Effector memory CD8-positive, alpha-beta T cell (primary cell): ENCODE measurements around the gene RHOBTB3.

Source experiments
- ATAC-seq: fragments of 150-1000 bp; cut with Tn5 transposase; replicated peaks from 2 replicates; pipeline ENCODE4 v1.10.0; 2021; ENCODE audit warnings: mild to moderate bottlenecking, moderate library complexity
- DNase-seq, 3 experiments: peaks; one replicate each; pipeline ENCODE4 v3.0.0; 2021
- H3K27ac Mint-ChIP-seq, 2 donors: one replicate each; pipeline ENCODE4 v1.8.0; 2022; ENCODE audit warnings: mild to moderate bottlenecking in 2 of 2, mixed read lengths in 2 of 2, moderate library complexity in 2 of 2
- H3K27me3 Mint-ChIP-seq, 2 donors: one replicate each; pipeline ENCODE4 v1.8.0; 2022; ENCODE audit warnings: mixed read lengths in 2 of 2
- H3K36me3 Mint-ChIP-seq: one replicate; pipeline ENCODE4 v1.8.0; 2022; ENCODE audit warnings: mild to moderate bottlenecking, moderate library complexity, mixed read lengths; ENCODE audit not compliant: insufficient read depth
- H3K4me1 Mint-ChIP-seq, 2 donors: one replicate each; pipeline ENCODE4 v1.8.0; 2022; ENCODE audit warnings: low read depth in 2 of 2, mixed read lengths in 2 of 2
- H3K4me3 Mint-ChIP-seq, 2 donors: one replicate each; pipeline ENCODE4 v1.8.0; 2022; ENCODE audit warnings: mild to moderate bottlenecking in 2 of 2, mixed read lengths in 2 of 2, moderate library complexity in 2 of 2
- H3K9me3 Mint-ChIP-seq, 2 donors: one replicate each; pipeline ENCODE4 v1.8.0; 2022; ENCODE audit warnings: mixed read lengths in 2 of 2

Gene RHOBTB3

GRCh38 chr5:95798048-95798447, 66.9 kb downstream of the RHOBTB3 start:
- no peaks in the 10 kb centered on the region for H3K36me3 Mint-ChIP-seq
- H3K4me3 Mint-ChIP-seq = no peak overlapping the region
- DNase-seq = no peak
- H3K4me1 Mint-ChIP-seq = peaks cover 4% of the 10 kb centered on the region in 2 donors
- H3K27me3 Mint-ChIP-seq = no peaks in the 10 kb centered on the region
- ATAC-seq = no peak
- H3K9me3 Mint-ChIP-seq = no peaks in the 10 kb centered on the region
- H3K27ac Mint-ChIP-seq = no peak overlapping the region

GRCh38 chr5:95798545-95798944, 67.4 kb downstream of the RHOBTB3 start:
- H3K36me3 Mint-ChIP-seq = no peaks in the 10 kb centered on the region

GRCh38 chr5:95799191-95799835, 68.2 kb downstream of the RHOBTB3 start:
- H3K27ac Mint-ChIP-seq = peak overlapping the region in 1 of 2 donors; percentile 59
- no peaks in the 10 kb centered on the region for H3K36me3 Mint-ChIP-seq
- DNase-seq (no peak), ATAC-seq (no peak)
- no peaks in the 10 kb centered on the region for H3K9me3 Mint-ChIP-seq
- no peaks in the 10 kb centered on the region for H3K27me3 Mint-ChIP-seq
- peaks cover 4% of the 10 kb centered on the region in 2 donors for H3K4me1 Mint-ChIP-seq
- H3K4me3 Mint-ChIP-seq = no peak overlapping the region

More at GRCh38 chr5:95798545-95798944, 67.4 kb downstream of the RHOBTB3 start:
- no peak overlapping the region for H3K4me3 Mint-ChIP-seq
- ATAC-seq (no peak), DNase-seq (no peak)
- no peaks in the 10 kb centered on the region for H3K9me3 Mint-ChIP-seq
- peaks cover 4% of the 10 kb centered on the region in 2 donors for H3K4me1 Mint-ChIP-seq
- H3K27me3 Mint-ChIP-seq = no peaks in the 10 kb centered on the region
- no peak overlapping the region for H3K27ac Mint-ChIP-seq

- no peaks in the 10 kb centered on the region for H3K9me3 Mint-ChIP-seq
- ATAC-seq = no peak
- H3K4me1 Mint-ChIP-seq = peaks cover 4% of the 10 kb centered on the region in 2 donors
- no peak overlapping the region for H3K27ac Mint-ChIP-seq
- H3K36me3 Mint-ChIP-seq = no peaks in the 10 kb centered on the region
- H3K27me3 Mint-ChIP-seq = no peaks in the 10 kb centered on the region
- DNase-seq = no peak
- H3K4me3 Mint-ChIP-seq = no peak overlapping the region
Observed at GRCh38 chr5:95800553-95800952, 69.4 kb downstream of the RHOBTB3 start.

- no peaks in the 10 kb centered on the region for H3K27me3 Mint-ChIP-seq
- no peaks in the 10 kb centered on the region for H3K36me3 Mint-ChIP-seq
- no peaks in the 10 kb centered on the region for H3K9me3 Mint-ChIP-seq
Observed at GRCh38 chr5:95801532-95801931, 70.4 kb downstream of the RHOBTB3 start.

GRCh38 chr5:95801961-95802360, 70.8 kb downstream of the RHOBTB3 start:
- Mint-ChIP-seq H3K27me3 (no peaks in the 10 kb centered on the region), H3K4me1 (peaks cover 4% of the 10 kb centered on the region in 2 donors), H3K9me3 (no peaks in the 10 kb centered on the region), H3K36me3 (no peaks in the 10 kb centered on the region), H3K4me3 (no peak overlapping the region), H3K27ac (no peak overlapping the region)
- no peak for DNase-seq
- ATAC-seq = no peak

More at GRCh38 chr5:95801532-95801931, 70.4 kb downstream of the RHOBTB3 start:
- Mint-ChIP-seq H3K4me3 (no peak overlapping the region), H3K27ac (no peak overlapping the region), H3K4me1 (peaks cover 4% of the 10 kb centered on the region in 2 donors)
- no peak for DNase-seq
- ATAC-seq = no peak

- Mint-ChIP-seq H3K9me3 (no peaks in the 10 kb centered on the region), H3K27me3 (no peaks in the 10 kb centered on the region), H3K4me3 (no peak overlapping the region), H3K27ac (no peak overlapping the region), H3K36me3 (peaks cover 5% of the 10 kb centered on the region), H3K4me1 (peaks cover 11% of the 10 kb centered on the region in 2 donors)
- no peak for ATAC-seq
- DNase-seq = no peak
Observed at GRCh38 chr5:95803271-95804148, 72.4 kb downstream of the RHOBTB3 start.

- no peaks in the 10 kb centered on the region for H3K9me3 Mint-ChIP-seq
Observed at GRCh38 chr5:95804736-95805539, 73.8 kb downstream of the RHOBTB3 start.

GRCh38 chr5:95806687-95807086, 75.6 kb downstream of the RHOBTB3 start:
- no peaks in the 10 kb centered on the region for H3K9me3 Mint-ChIP-seq
- ATAC-seq (no peak), DNase-seq (no peak)
- H3K4me1 Mint-ChIP-seq = peaks cover 37 to 40% of the 10 kb centered on the region in 2 donors
- H3K27ac Mint-ChIP-seq = no peak overlapping the region
- H3K36me3 Mint-ChIP-seq = peaks cover 6% of the 10 kb centered on the region
- H3K27me3 Mint-ChIP-seq = no peaks in the 10 kb centered on the region
- no peak overlapping the region for H3K4me3 Mint-ChIP-seq

More at GRCh38 chr5:95804736-95805539, 73.8 kb downstream of the RHOBTB3 start:
- H3K4me3 Mint-ChIP-seq = no peak overlapping the region
- DNase-seq (no peak), ATAC-seq (no peak)
- no peaks in the 10 kb centered on the region for H3K27me3 Mint-ChIP-seq
- H3K36me3 Mint-ChIP-seq = peaks cover 6% of the 10 kb centered on the region
- peaks cover 24 to 25% of the 10 kb centered on the region in 2 donors for H3K4me1 Mint-ChIP-seq
- H3K27ac Mint-ChIP-seq = no peak overlapping the region

- peaks cover 6% of the 10 kb centered on the region for H3K36me3 Mint-ChIP-seq
- no peaks in the 10 kb centered on the region for H3K27me3 Mint-ChIP-seq
- DNase-seq (no peak), ATAC-seq (no peak)
- peaks cover 43 to 49% of the 10 kb centered on the region in 2 donors for H3K4me1 Mint-ChIP-seq
- peak overlapping the region; percentile 57 to 61 for H3K4me3 Mint-ChIP-seq
- no peaks in the 10 kb centered on the region for H3K9me3 Mint-ChIP-seq
- peak overlapping the region; percentile 92 to 94 for H3K27ac Mint-ChIP-seq
Observed at GRCh38 chr5:95808013-95808685, 77.0 kb downstream of the RHOBTB3 start.

GRCh38 chr5:95808686-95809413, 77.7 kb downstream of the RHOBTB3 start:
- peak overlapping the region; percentile 57 to 61 for H3K4me3 Mint-ChIP-seq
- peaks cover 6% of the 10 kb centered on the region for H3K36me3 Mint-ChIP-seq
- DNase-seq (peak; percentile 72 to 73 (median 73)), ATAC-seq (peak; percentile 99)
- H3K9me3 Mint-ChIP-seq = no peaks in the 10 kb centered on the region
- H3K4me1 Mint-ChIP-seq = peaks cover 47 to 50% of the 10 kb centered on the region in 2 donors
- peak overlapping the region; percentile 92 to 94 for H3K27ac Mint-ChIP-seq
- H3K27me3 Mint-ChIP-seq = no peaks in the 10 kb centered on the region

- DNase-seq = no peak
- no peak for ATAC-seq
- Mint-ChIP-seq H3K4me1 (peaks cover 51 to 54% of the 10 kb centered on the region in 2 donors), H3K36me3 (peaks cover 13% of the 10 kb centered on the region), H3K9me3 (no peaks in the 10 kb centered on the region), H3K27me3 (no peaks in the 10 kb centered on the region), H3K27ac (peak overlapping the region; percentile 92 to 94), H3K4me3 (peak overlapping the region; percentile 57 to 61)
Observed at GRCh38 chr5:95809414-95809960, 78.4 kb downstream of the RHOBTB3 start.
